ENCODE measurements around the gene PEA15.

PEA15 gene

GRCh38 chr1:160177231-160177630 is 28.0 kb upstream of the PEA15 start:
- Histone ChIP-seq H3K27me3 (peaks cover 13% of the 10 kb centered on the region), H3K36me3 (no peaks in the 10 kb centered on the region), H3K4me3 (ENCODE audit: low read depth, low read length) (no peak overlapping the region), H3K9me3 (no peaks in the 10 kb centered on the region), H3K4me1 (no peaks in the 10 kb centered on the region)
- DNase-seq: no peak
- TF ChIP-seq CTCF (IDR thresholded peaks at IDR 0.05; ENCODE audit: low read depth, low read length): no peak

GRCh38 chr1:160177667-160178066 is 27.5 kb upstream of the PEA15 start:
- H3K9me3 ChIP-seq: no peaks in the 10 kb centered on the region
- no peaks in the 10 kb centered on the region for H3K4me1 ChIP-seq
- peaks cover 9% of the 10 kb centered on the region for H3K27me3 ChIP-seq
- no peaks in the 10 kb centered on the region for H3K36me3 ChIP-seq
- DNase-seq: no peak
- no peak overlapping the region for H3K4me3 ChIP-seq (ENCODE audit: low read depth, low read length)
- no peak for TF ChIP-seq CTCF (IDR thresholded peaks at IDR 0.05; ENCODE audit: low read depth, low read length)

GRCh38 chr1:160178731-160179130 is 26.5 kb upstream of the PEA15 start:
- DNase-seq: no peak
- no peak for TF ChIP-seq CTCF (IDR thresholded peaks at IDR 0.05; ENCODE audit: low read depth, low read length)
- no peaks in the 10 kb centered on the region for H3K36me3 ChIP-seq
- H3K4me3 ChIP-seq (ENCODE audit: low read depth, low read length): no peak overlapping the region
- H3K27me3 ChIP-seq: peaks cover 3% of the 10 kb centered on the region; the same call in 1 of the 2 replicates
- no peaks in the 10 kb centered on the region for H3K9me3 ChIP-seq
- H3K4me1 ChIP-seq: no peaks in the 10 kb centered on the region

GRCh38 chr1:160179336-160179735 is 25.8 kb upstream of the PEA15 start:
- TF ChIP-seq CTCF (IDR thresholded peaks at IDR 0.05; ENCODE audit: low read depth, low read length): no peak
- DNase-seq: no peak
- no peaks in the 10 kb centered on the region for H3K4me1 ChIP-seq

GRCh38 chr1:160186246-160186645 is 18.9 kb upstream of the PEA15 start:
- no peak for DNase-seq
- no peaks in the 10 kb centered on the region for H3K4me1 ChIP-seq
- H3K36me3 ChIP-seq: no peaks in the 10 kb centered on the region
- no peaks in the 10 kb centered on the region; the same call in 1 of the 2 replicates for H3K27me3 ChIP-seq
- no peak overlapping the region for H3K4me3 ChIP-seq (ENCODE audit: low read depth, low read length)
- no peak for TF ChIP-seq CTCF (IDR thresholded peaks at IDR 0.05; ENCODE audit: low read depth, low read length)
- H3K9me3 ChIP-seq: no peaks in the 10 kb centered on the region

More at GRCh38 chr1:160179336-160179735, 25.8 kb upstream of the PEA15 start:
- Histone ChIP-seq H3K9me3 (no peaks in the 10 kb centered on the region), H3K4me3 (ENCODE audit: low read depth, low read length) (no peak overlapping the region), H3K27me3 (peaks cover 2% of the 10 kb centered on the region; the same call in 1 of the 2 replicates), H3K36me3 (no peaks in the 10 kb centered on the region)

GRCh38 chr1:160186729-160187128 is 18.5 kb upstream of the PEA15 start:
- no peaks in the 10 kb centered on the region for H3K36me3 ChIP-seq
- no peaks in the 10 kb centered on the region for H3K9me3 ChIP-seq
- no peak for TF ChIP-seq CTCF (IDR thresholded peaks at IDR 0.05; ENCODE audit: low read depth, low read length)
- no peak for DNase-seq
- H3K4me1 ChIP-seq: no peaks in the 10 kb centered on the region
- no peak overlapping the region for H3K4me3 ChIP-seq (ENCODE audit: low read depth, low read length)
- H3K27me3 ChIP-seq: no peaks in the 10 kb centered on the region; the same call in 1 of the 2 replicates
